NCI-H146 treated with DMSO at 0.1 percent for 48 hours (cell line): ENCODE results near the gene SEPTIN8.

Experiments
- DNase-seq: peaks from one replicate; lab custom pipeline; 2025; ENCODE audit not compliant: unreplicated experiment; lab: John Stamatoyannopoulos, UW

Gene SEPTIN8

GRCh38 chr5:132785365-132785764 is 8.3 kb upstream of the SEPTIN8 start:
- DNase-seq = no peak

GRCh38 chr5:132782101-132782500 is 5.1 kb upstream of the SEPTIN8 start:
- no peak for DNase-seq

GRCh38 chr5:132781029-132781428 is 4.0 kb upstream of the SEPTIN8 start:
- no peak for DNase-seq

- DNase-seq = no peak
Observed at GRCh38 chr5:132780577-132780976, 3.5 kb upstream of the SEPTIN8 start.

- DNase-seq = no peak
Observed at GRCh38 chr5:132779961-132780360, 2.9 kb upstream of the SEPTIN8 start.

- DNase-seq = no peak
Observed at GRCh38 chr5:132778856-132779255, 1.8 kb upstream of the SEPTIN8 start.

GRCh38 chr5:132778129-132778528 is 1.1 kb upstream of the SEPTIN8 start:
- DNase-seq = no peak

GRCh38 chr5:132776938-132777208 is 166 bp downstream of the SEPTIN8 start:
- no peak for DNase-seq

GRCh38 chr5:132776131-132776937 is 705 bp downstream of the SEPTIN8 start:
- DNase-seq = no peak

GRCh38 chr5:132775476-132775961 is 1.5 kb downstream of the SEPTIN8 start:
- DNase-seq = no peak

- DNase-seq = no peak
Observed at GRCh38 chr5:132774896-132775295, 2.1 kb downstream of the SEPTIN8 start.

GRCh38 chr5:132774406-132774805 is 2.6 kb downstream of the SEPTIN8 start:
- no peak for DNase-seq

- DNase-seq = no peak
Observed at GRCh38 chr5:132773601-132774355, 3.3 kb downstream of the SEPTIN8 start.

GRCh38 chr5:132773114-132773513 is 3.9 kb downstream of the SEPTIN8 start:
- DNase-seq = no peak

- no peak for DNase-seq
Observed at GRCh38 chr5:132772291-132773070, 4.6 kb downstream of the SEPTIN8 start.

- DNase-seq = no peak
Observed at GRCh38 chr5:132771503-132771998, 5.5 kb downstream of the SEPTIN8 start.

GRCh38 chr5:132770476-132771159 is 6.4 kb downstream of the SEPTIN8 start:
- no peak for DNase-seq

- DNase-seq = no peak
Observed at GRCh38 chr5:132768485-132768868, 8.6 kb downstream of the SEPTIN8 start.

GRCh38 chr5:132767150-132767549 is 9.9 kb downstream of the SEPTIN8 start:
- no peak for DNase-seq

GRCh38 chr5:132766806-132767055 is 10.3 kb downstream of the SEPTIN8 start:
- DNase-seq = no peak
